HG03039 (cell line): ENCODE data around the gene CCR1.

ENCODE experiments used
- ATAC-seq: cut with Tn5 transposase; IDR thresholded peaks from one replicate; pipeline ENCODE4 v1.9.1; 2021; ENCODE audit warnings: mild to moderate bottlenecking, moderate library complexity; ENCODE audit not compliant: unreplicated experiment

CCR1 gene

DNA sequence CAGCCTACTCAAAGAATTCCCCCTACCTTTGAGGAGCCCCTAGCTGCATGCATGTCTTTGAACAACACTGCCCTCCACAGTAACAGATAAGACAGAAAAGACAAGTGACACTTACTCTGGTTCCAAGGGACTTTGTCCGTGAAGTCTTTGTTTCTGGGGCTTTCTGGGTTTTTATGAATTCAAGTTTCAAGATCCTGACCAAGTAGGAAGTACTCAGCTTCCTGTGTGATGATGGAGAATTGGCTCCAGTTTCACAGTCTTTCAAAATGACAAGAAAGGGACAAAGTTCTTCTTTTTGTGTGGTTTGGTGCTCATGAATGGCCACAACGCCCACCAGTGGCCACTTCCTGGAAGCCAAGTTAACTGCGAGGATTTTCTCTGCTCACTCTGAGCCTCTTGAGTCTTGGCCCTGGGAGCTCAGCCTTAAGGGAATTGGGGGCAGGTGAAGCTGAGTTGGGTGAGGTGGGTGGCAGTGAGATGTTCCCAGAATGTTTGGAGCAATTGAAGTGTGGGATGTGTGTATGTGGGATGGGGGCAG lies at the start of gene CCR1:
Gene CCR1, minus strand, starts transcription at position 147 of the 538 bp plus-strand sequence. CDS start 4,000 bp downstream, outside the sequence.
- ATAC-seq = no peak

DNA sequence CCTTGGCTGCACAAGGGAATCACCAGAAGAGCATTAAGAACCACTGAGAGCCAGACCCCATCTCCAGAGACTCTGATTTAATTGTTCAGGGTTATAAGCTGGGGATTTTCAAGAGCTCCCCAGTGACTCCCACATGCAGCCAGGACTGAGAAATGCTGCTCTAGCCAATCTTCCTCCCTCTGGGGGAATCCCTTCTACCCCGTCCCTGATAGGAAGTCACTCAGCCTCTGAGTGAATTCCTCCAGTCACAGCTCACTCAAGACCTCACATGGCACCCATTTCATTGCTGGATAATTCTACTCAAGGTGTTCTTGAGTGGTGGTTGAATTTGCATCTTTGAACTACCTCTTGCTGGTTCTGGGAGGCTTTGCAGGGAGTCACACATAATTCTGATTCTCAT lies 44.9 kb upstream of the CCR1 start:
- ATAC-seq = no peak

DNA sequence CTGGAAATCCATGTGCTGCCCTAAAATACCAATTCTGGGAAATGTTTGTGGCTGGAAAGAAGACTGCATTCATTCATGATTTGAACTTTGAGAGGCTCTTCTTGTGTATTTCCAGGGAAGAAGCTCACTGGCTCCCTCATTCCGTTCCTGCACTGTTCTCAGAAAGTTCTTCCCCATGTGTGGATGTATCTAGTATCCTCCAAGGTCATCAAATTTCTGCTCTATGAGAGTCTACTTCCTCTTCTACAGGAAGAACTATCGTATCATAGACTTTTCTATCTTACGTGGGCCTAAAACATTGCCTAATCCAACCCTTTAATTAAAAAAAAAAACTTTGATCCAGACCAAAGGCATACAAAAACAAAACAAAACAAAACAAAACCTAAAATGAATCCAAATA lies 37.0 kb upstream of the CCR1 start:
- ATAC-seq = no peak

DNA sequence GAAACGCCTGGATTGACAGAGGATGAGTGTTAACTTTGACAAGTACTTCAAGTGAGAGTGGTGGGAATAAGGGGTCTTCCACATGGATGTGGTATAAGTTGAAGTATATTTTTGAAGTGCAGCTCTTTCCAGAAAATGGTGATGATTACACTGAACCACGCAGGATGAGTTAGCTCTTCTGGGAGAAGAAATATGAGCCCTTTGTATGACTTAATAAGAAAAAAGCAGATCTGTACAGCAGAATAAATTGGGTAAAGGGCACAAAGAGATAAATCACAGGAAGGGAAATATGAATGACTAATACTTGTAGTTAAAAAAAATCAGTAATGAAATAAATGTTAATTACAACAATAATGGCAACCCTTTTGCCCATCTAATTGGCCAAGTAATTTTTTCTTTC lies 35.4 kb upstream of the CCR1 start:
- no peak for ATAC-seq

DNA sequence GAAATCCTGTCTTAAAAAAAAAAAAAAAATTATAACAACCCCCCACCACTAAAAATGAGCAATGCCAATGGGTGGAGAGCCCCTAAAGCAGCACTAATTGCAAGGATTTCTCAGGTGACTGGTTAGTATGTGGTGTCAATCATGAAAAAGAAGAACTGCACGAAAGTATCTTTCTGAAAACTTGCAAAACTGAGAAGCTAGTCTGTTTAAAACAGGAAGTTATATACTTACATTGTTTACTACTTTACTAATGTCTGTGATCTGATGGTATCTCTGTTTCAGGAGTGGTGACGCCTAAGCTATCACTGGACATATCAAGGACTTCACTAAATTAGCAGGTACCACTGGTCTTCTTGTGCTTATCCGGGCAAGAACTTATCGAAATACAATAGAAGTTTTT lies 34.0 kb upstream of the CCR1 start, which contains the start of gene CCR3:
Gene CCR3, plus strand, starts transcription at position 341 of the 400 bp plus-strand sequence. CDS start 22,699 bp downstream, outside the sequence.
- no peak for ATAC-seq

DNA sequence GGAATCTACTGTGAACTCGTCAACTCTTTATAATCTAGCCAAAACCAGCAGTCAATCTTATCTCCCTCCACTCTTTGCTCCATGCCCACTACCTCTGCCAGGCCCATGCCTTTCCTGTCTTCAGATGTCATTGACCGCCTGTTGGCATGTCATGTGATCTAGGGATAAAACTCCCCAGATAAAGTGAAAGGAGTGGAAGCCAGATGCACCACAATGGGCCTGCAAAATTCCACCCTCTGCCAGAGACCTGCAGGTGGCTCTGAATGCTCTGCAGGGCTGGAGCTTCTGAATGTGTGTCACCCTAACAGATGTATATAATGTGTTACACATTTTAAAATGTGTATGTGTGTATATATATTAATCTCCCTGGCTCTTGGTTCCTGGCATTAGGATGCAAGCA lies 31.8 kb upstream of the CCR1 start:
- ATAC-seq = no peak

DNA sequence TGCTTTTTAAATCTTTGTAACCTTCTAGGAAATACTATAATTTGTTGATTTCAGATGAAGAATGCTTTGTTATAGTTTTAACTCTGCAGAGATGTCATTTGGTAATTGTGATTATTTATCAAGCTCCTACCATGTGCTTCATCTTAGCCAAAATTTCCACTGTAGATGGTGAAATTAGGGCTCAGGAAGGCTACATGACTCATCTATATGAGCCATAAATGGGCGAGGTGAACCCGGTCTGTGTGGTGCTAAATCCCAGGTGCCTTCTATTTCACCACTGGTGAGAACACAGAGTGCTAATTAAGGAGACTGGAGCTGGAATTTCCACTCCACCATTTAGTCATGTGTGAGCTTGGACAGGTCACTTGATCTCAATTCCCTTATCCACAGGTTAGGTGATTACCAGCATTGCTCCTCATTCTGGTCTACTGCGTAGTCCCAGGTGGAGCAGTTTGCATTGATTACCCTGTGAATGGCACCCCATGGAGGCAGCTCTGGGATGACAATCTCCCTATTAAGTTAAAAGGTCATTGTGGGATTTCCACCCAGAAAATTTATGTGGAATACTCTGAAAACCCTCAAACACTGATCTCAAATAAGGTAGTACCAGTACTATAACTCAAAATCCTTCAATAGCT lies 31.3 kb upstream of the CCR1 start:
- ATAC-seq = no peak

DNA sequence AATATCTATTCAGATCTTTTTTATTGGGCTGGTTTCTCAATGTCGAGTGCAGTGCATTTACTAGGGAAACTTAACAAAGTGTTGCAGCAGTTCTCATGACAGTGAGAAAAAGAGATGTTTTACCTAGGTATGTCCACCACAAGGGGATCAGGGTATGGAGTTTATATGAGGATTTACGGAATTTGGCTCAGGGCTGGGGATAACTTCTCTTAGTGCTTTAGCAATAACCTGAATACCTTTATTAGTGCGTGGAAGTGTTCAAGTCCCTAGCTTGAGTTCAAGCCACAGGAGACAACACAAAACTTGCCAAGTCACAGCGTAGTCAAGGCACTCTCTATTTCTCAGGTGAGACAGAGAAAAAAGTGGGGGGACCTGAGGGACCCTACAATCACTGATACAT lies 30.3 kb upstream of the CCR1 start:
- no peak for ATAC-seq

DNA sequence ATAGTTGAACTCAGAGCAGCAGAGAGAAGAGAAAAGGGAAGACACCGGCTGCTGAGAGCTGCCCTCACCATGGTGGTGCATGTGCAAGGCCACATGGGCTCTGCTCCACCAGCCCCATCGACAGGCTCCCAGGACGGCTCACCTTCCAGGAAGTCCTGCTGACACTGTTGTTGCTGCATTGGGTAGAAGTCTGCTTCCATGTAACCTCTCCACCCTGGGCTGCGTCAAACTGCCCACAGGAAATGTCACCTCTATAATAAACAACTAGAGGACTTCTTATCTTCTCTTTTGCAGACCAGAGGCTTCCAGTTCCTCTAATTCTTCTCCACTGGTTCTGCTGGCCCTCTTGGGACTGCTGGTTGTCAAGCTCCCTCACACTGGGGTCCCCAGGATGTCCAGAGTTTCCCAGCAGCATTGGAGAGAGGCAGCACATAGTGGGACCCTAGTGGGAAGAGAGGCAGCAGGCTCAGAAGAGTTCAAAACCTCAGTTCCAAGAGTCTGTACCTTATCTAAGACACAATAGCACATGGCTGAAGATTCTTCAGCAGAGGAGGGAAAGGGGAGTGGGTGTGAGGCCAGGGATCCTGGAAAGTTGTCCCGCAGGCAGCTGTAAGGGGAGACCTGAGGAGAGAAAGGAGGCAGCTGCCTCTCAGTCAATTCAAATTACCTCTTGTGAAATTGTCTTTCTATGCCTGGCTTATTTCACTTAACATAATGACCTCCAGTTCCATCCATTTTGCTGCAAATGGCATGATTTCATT lies 28.4 kb upstream of the CCR1 start:
- no peak for ATAC-seq

DNA sequence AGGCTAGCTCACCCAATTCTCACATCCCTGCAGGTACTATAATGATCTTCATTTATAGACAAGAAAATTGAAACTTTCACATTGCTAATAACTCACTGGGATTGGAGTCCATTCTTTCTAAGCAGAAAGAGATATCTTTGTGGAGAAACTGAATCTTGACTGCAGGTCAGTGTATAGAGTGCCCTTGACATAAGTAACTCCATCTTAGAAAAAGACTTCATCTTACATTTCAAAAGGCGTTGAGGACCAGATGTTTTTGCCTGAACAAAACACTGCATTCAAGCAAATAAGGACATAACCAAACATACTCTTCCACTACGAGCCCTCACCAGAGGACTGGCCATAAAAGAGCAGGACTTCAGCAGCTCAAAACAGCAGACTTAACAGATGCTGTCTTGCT lies 27.3 kb upstream of the CCR1 start:
- ATAC-seq = no peak

DNA sequence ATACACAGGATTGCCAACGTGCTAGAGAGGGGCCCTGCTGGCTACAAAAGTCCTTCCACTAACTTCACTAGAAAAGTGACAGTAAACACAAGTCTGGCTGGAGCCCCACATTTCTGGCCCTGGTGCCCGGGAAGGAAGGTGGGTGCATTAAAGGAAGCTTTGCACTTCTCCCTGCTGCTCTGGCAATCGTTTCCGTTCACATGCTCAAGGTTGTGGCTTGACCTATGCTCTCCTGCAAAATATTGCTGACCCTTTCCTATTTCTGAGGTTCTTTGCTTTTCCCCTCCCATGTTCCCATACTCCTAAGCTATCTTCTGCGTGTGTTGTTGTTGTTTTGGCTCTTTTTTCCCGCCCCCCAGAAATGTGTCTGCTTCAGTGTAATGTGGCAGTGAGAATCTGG lies 25.1 kb upstream of the CCR1 start:
- no peak for ATAC-seq

DNA sequence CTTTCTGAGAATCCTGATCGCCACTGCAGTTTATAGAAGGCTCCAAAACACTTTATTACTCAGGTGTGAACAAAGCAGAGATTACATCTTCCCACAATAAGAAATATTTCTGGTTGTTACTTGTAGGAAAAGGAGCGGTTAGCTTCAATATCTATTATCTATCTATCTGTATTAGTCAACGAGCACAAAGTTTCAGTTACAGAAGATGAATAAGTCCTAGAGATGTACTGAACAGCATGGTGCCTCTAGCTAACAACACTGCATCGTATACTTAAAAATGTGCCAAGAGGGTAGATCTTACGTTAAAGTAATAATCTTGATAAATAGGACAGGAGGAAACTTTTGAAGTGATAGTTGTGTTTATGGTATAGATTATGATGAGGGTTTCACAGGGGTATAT lies 23.2 kb upstream of the CCR1 start:
- no peak for ATAC-seq

DNA sequence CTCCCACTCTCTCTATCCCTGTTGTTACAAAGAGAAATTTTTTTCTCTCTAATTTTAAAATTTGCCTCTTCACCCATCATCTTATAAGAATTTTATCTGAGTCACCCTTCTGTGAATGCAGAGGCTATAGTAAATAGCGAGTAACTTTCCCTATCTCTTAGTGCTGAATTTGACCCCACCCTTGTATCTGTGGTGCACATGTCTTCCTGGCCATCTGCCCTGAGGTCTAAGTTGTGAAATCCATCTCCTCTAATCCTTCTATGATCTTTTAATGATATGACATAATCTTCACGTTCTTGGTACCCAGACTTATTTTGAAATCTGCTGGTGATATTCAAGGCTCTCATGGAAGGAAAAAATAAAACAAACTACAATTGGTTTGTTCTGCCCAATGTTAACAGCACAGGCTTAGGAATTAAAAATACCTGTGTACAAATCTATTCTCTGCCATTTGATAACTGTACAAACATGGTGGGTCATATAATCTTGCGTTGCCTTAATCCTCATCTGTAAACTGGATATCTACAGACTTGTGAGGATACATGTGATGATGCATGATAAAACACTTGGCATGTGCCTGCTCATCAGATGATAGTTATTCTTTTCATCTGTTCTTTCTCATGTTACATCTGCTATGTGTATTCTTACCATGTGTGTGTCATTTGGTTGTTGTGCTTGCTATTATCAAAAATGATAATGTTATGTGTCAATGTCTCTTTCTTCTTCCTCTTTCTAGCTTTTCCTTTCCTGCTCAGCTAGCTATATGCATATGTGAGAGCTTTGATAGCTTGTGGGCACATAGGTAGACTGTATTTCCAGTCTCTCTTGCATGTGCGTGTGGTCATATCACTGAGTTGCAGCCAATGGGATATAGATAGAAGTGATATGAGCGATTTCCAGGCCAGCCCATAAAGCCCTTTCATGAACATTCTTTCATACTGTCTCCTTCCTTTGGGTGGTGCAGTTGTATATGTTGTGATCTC lies 20.4 kb upstream of the CCR1 start:
- ATAC-seq = no peak

DNA sequence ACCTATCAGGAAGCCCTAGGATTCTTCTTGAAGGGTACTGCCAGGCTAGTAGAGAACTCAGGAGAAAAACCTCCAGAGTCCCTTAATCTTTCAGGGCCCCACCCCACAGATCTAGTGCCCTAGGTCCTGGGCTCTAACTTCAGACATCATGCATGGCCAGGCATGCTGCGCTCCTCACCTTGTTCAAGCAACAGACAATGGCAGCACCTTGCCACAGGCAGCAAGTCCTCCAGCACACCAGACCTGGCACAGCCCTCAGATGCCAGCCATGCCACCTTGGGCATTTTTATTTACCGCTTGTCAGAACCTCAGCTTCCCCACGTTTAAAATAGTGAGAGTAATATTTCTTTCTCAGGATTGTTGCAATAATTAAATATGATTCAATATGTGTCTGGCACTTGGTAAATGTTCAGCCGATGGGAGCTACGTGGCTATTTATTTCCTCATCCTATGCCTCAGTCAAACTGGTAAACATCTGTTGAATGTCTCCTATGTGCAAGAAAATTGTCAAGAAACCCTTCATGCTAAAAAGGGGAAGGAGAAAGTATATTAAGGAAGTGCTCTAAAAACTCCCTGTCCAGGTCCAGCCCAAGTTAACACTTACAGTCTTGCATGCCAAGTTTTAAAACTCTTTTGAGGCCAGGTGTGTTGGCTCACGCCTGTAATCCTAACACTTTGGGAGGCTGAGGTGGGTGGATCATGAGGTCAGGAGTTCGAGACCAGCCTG lies 14.5 kb upstream of the CCR1 start:
- no peak for ATAC-seq

DNA sequence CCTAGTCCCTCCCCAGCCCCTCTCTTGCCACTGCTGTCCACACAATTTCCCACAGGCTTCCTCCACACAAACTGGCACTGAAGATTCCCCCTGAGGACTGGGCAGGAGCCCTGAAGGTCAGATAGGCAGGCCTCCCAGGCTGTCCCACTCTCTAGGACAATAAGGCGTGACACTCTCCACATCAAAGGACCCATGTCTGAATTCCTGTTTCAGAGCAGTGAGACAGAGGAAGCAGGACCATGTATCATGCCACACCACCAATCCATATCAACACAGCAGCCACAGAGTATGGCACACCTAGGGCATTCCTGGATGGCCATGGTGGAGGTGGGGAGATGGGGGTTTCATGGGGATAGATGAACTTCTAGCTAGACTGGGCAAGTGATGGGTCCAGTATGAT lies 13.8 kb upstream of the CCR1 start:
- ATAC-seq = no peak

DNA sequence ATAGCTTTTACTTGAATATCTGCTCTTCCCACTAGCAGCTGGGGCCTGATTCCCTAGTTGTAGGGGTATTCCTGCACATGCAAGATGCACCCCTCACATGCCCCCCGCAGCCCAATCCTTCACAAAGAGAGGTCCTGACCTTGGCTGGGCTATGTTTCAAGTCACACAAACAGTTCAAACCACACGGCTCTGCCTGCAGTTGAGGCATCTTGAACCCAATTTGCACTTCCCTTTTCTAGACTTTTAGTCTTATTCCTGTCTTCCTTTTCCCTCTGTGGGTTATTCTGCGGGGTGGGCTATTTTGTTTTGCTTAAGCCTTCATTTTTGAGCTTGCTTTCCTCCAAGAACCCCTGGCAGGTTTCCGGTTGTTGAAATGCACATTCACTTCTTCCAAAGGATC lies 13.3 kb upstream of the CCR1 start:
- no peak for ATAC-seq

DNA sequence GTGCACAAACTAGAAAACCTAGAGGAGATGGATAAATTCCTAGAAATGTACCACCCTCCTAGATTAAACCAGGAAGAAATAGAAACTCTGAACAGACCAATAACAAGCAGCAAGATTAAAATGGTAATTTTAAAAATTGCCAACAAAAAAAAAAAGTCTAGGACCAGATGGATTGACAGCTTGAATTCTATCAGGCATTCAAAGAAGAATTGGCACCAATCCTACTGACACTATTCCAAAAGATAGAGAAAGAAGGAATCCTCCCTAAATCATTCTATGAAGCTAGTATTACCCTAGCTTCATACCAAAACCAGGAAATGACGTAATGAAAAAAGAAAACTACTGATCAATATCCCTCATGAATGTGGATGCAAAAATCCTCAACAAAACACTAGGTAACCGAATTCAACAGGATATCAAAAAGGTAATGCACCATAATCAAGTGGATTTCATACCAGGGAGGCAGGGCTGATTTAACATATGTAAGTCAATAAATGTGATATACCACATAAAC lies 10.1 kb upstream of the CCR1 start:
- no peak for ATAC-seq

DNA sequence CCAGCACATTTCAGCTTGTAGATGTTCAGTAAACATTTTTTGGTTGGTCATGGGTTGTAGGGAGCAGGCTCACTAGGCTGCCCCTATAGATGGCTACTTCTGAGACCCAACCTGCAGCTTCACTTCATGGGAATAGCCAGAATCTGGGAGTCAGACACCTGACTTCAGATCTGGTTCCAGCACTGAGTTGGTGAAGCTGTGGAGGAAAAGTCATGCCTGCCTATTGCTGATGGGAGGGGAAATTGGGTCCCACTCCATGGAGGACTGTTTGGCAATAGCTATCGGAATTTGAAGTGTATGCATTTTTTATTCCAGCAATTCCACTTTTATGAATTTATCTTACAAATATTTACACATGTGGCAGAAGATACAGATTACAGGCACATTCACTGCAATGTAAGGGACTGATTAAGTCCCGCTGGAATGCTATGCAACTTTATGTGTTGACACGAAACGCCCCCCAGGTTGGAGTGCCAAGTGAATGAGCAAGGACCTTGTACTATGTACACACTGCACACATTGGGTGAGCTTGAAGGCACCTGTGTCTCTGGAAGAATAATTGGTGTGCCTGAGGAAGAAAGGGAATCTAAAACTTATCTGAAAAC lies 7.8 kb upstream of the CCR1 start:
- no peak for ATAC-seq

DNA sequence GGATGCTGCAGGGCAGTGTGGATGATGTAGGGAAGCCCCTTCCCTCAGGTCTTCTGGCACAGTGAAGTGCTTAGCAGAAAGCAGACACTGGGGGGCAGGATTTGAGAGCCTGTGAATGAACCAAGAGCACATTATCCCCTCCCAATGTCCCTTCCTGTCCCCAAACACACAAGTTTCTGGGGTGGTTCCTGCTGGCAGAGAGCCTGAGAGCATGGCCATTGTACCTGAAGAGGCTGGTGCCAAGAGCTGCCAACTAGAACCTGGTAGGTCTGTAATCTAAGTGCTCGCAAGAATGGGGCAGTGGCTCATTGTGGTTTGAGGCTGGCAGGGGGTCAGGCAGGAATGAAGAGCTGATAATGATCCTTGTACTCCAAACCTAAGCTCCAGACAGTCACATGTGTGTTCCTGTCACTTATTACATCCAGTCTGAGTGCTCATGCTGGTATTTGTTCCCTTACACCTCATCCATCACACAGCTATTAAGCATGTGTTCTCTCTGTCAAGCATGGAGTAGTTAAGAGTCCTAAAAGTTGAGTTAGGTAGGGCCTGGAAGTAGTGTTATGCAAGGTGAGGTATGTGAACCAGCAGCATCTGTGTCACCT lies 6.7 kb upstream of the CCR1 start:
- ATAC-seq = no peak
